Measurements from ENCODE around the gene SPATA21.
A peak's percentile ranks its signal among the peaks of the same experiment; 100 is the strongest.

DNA sequence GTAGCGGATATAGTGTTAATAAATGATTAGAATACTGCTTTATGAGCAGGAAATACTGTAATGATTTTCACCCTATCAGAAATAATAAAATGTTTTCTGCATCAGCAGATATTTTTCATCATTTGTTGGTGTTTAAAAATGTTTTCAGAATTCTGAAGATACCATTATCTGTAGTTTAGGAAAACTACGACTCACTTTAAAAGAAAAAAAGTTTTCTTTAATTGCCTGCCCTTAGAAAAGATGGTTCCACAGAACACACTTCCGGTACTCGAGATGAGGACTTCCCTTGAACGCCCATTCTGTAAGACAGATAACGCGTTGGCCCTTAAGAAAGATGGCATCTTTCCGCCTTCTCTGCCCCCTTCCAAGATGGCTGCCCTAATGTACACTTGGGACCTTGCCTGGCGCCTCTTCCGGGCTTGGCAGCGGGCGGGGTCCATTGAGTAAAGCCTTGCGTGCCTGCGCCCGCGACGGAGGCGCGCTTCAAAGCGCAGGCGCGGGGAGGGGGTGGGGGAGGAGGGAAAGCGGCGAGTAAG lies 70.4 kb downstream of the SPATA21 start, which contains the start of gene SZRD1:
- no peak for TF ChIP-seq POLR2AphosphoS5 (IDR thresholded peaks at IDR 0.05; ENCODE audit: low read depth, low read length)
- TF ChIP-seq TAF1 (IDR thresholded peaks at IDR 0.05; ENCODE audit: borderline replicate concordance, insufficient read depth, low read length): peak; percentile 70; the same call in 1 of the 2 replicates
- TF ChIP-seq REST (IDR thresholded peaks at IDR 0.05; ENCODE audit: insufficient read depth in 1 of 2, low read depth in 2 of 2, low read length in 2 of 2): no peak; a peak in 1 of 4 replicates
- peak; percentile 48 for TF ChIP-seq FOXP2 (optimal IDR thresholded peaks at IDR 0.05; ENCODE audit: borderline replicate concordance, extremely low read depth, extremely low read length, insufficient read depth)
- TF ChIP-seq SIN3A (IDR thresholded peaks at IDR 0.05; ENCODE audit: borderline replicate concordance, insufficient read depth, low read length): no peak

Measured in PFSK-1 (cell line).